HCT116 (cell line): ENCODE measurements around the gene KCMF1. TPM values are rescaled to one million over a fixed set of nuclear protein-coding genes. Genes with fewer than 3 reads are reported as not detected.

Experiments used
- ATAC-seq: fragments of 200-7000 bp; cut with Tn5 transposase; 2 replicates; pipeline ENCODE4 v1.9.1; 2020; ENCODE audit warnings: mild to moderate bottlenecking, moderate library complexity
- BruUV-seq: library from RNA; stranded (reverse); fragments of 400-500 nt; replicated peaks from 2 replicates; lab custom pipeline; 2021; lab: Mats Ljungman, UMichigan
- CTCF ChIA-PET: fragments of 300-600 bp; sonication (Branson Sonifier 250); formaldehyde crosslinking; loops from one replicate; lab custom pipeline; 2021; ENCODE audit warnings: antibody characterized with exemption; lab: Charles Lee
- POLR2A ChIA-PET: fragments of 300-600, 350-600 bp; sonication (Branson Sonifier 250); formaldehyde crosslinking; loops from one replicate; lab custom pipeline; 2021; ENCODE audit warnings: antibody characterized with exemption; lab: Charles Lee
- RAD21 ChIA-PET, 2 experiments: fragments of 300-600 bp; sonication (Branson Sonifier 250); formaldehyde crosslinking; loops; one replicate each; lab custom pipeline; 2023; ENCODE audit warnings: low total read pairs in 2 of 2; ENCODE audit not compliant: uncharacterized antibody in 2 of 2, unreplicated experiment in 2 of 2, low non-redundant PET in 1 of 2; lab: Charles Lee
- DNase-seq: peaks from one replicate; pipeline ENCODE4 v3.0.0-alpha.2; 2010; ENCODE audit warnings: low read depth, low spot score
- H2AFZ ChIP-seq: fragments of 200-600 bp; shearing (Covaris generic), sonication (generic); 2 replicates; pipeline ENCODE4 v1.6.1; 2017; ENCODE audit warnings: low read depth, mixed run types, mixed read lengths, antibody characterized with exemption, low read length; ENCODE audit not compliant: poor library complexity, severe bottlenecking
- H3K27ac ChIP-seq: 2 replicates; pipeline ENCODE4 v1.5.1; 2012; ENCODE audit warnings: low read depth, low read length
- H3K27me3 ChIP-seq: fragments of 200-600 bp; sonication (generic); 2 replicates; pipeline ENCODE4 v1.6.1; 2016; ENCODE audit warnings: mixed run types, low read length, mixed read lengths; ENCODE audit not compliant: insufficient read depth
- H3K36me3 ChIP-seq, 2 experiments: fragments of 200-500 bp in 1 of 2; fragments of 200-600 bp in 1 of 2; sonication (Bioruptor generic) in 1 of 2; sonication (generic) in 1 of 2; 2 replicates each; pipeline versions ENCODE4 v1.5.1 to v1.6.1; 2014 to 2016; ENCODE audit warnings: low read length in 2 of 2, inconsistent platforms in 1 of 2, mixed read lengths in 1 of 2, mixed run types in 1 of 2; ENCODE audit not compliant: insufficient read depth in 2 of 2, control insufficient read depth in 1 of 2
- H3K4me1 ChIP-seq, 2 experiments: fragments of 200-600 bp in 1 of 2; sonication (generic) in 1 of 2; 2 replicates each; pipeline versions ENCODE4 v1.5.1 to v1.6.1; 2012 to 2017; ENCODE audit warnings: low read length in 2 of 2, inconsistent platforms in 1 of 2, mild to moderate bottlenecking in 1 of 2, mixed read lengths in 1 of 2, mixed run types in 1 of 2, moderate library complexity in 1 of 2; ENCODE audit not compliant: insufficient read depth in 2 of 2, control insufficient read depth in 1 of 2
- H3K4me2 ChIP-seq: fragments of 200-600 bp; sonication (generic); 2 replicates; pipeline ENCODE4 v1.6.1; 2017; ENCODE audit warnings: mixed run types, low read length, mixed read lengths
- H3K4me3 ChIP-seq, 2 experiments: fragments of 200-600 bp in 1 of 2; sonication (generic) in 1 of 2; replicated peaks in 1 of 2; 2 replicates each; pipeline ENCODE4 v1.5.1; 2011 to 2016; ENCODE audit warnings: low read length in 2 of 2, control low read depth in 1 of 2, low read depth in 1 of 2, mild to moderate bottlenecking in 1 of 2, mixed read lengths in 1 of 2, mixed run types in 1 of 2
- H3K79me2 ChIP-seq: fragments of 200-600 bp; sonication (generic); 2 replicates; pipeline ENCODE4 v1.6.1; 2017; ENCODE audit warnings: mild to moderate bottlenecking, mixed run types, low read length, moderate library complexity, mixed read lengths; ENCODE audit not compliant: insufficient read depth
- H3K9ac ChIP-seq: fragments of 200-600 bp; sonication (generic); 2 replicates; pipeline ENCODE4 v1.6.1; 2016; ENCODE audit warnings: low read length, mixed read lengths
- H3K9me2 ChIP-seq: fragments of 200-600 bp; sonication (generic), shearing (Covaris generic); 2 replicates; pipeline ENCODE4 v1.6.1; 2017; ENCODE audit warnings: mixed run types, mild to moderate bottlenecking, moderate library complexity; ENCODE audit not compliant: insufficient read depth
- H3K9me3 ChIP-seq, 2 experiments: fragments of 200-500 bp in 1 of 2; fragments of 200-600 bp in 1 of 2; sonication (Bioruptor generic) in 1 of 2; sonication (generic) in 1 of 2; 2 replicates each; pipeline ENCODE4 v1.6.1; 2014 to 2017; ENCODE audit warnings: low read length in 2 of 2, mixed read lengths in 2 of 2, inconsistent platforms in 1 of 2, low read depth in 1 of 2, mild to moderate bottlenecking in 1 of 2, mixed run types in 1 of 2, moderate library complexity in 1 of 2; ENCODE audit not compliant: control insufficient read depth in 1 of 2, insufficient read depth in 1 of 2
- H4K20me1 ChIP-seq: fragments of 200-600 bp; sonication (generic), shearing (Covaris generic); 2 replicates; pipeline ENCODE4 v1.6.1; 2017; ENCODE audit warnings: mixed run types, mild to moderate bottlenecking, moderate library complexity; ENCODE audit not compliant: insufficient read depth
- CTCF ChIP-seq, 3 experiments: fragments of 200-600 bp in 1 of 3; sonication (generic) in 1 of 3; IDR thresholded peaks in 2 of 3; conservative IDR thresholded peaks in 1 of 3; 2 replicates each; pipeline ENCODE4 v1.5.1; 2012 to 2017; ENCODE audit warnings: low read depth in 2 of 3, low read length in 2 of 3, antibody characterized with exemption in 1 of 3, borderline replicate concordance in 1 of 3, control low read depth in 1 of 3, mild to moderate bottlenecking in 1 of 3, mixed read lengths in 1 of 3, mixed run types in 1 of 3, moderate library complexity in 1 of 3; ENCODE audit not compliant: insufficient read depth in 1 of 3
- EGR1 ChIP-seq: IDR thresholded peaks from 2 replicates; pipeline ENCODE4 v1.6.1; 2012; ENCODE audit warnings: low read depth
- EZH2phosphoT487 ChIP-seq: fragments of 200-600 bp; IDR thresholded peaks from 2 replicates; pipeline ENCODE4 v1.6.1; 2018; ENCODE audit warnings: antibody characterized with exemption, borderline replicate concordance
- POLR2A ChIP-seq: IDR thresholded peaks from 2 replicates; pipeline ENCODE4 v1.7.0; 2011; ENCODE audit warnings: borderline replicate concordance; ENCODE audit not compliant: insufficient read depth, insufficient read length; ENCODE audit errors: extremely low read depth
- RAD21 ChIP-seq: IDR thresholded peaks from 2 replicates; pipeline ENCODE4 v1.6.1; 2012; ENCODE audit warnings: low read depth, mild to moderate bottlenecking
- SIN3A ChIP-seq: IDR thresholded peaks from 2 replicates; pipeline ENCODE4 v1.6.1; 2012; ENCODE audit warnings: low read depth
- SP1 ChIP-seq: IDR thresholded peaks from 2 replicates; pipeline ENCODE4 v1.6.1; 2012; ENCODE audit warnings: low read depth
- TCF7L2 ChIP-seq: IDR thresholded peaks from 2 replicates; pipeline ENCODE4 v1.7.0; 2011; ENCODE audit warnings: borderline replicate concordance, inconsistent platforms; ENCODE audit not compliant: insufficient read depth, insufficient read length; ENCODE audit errors: extremely low read depth
- YY1 ChIP-seq: IDR thresholded peaks from 2 replicates; pipeline ENCODE4 v1.6.1; 2011; ENCODE audit warnings: low read length, low read depth, moderate library complexity, mild to moderate bottlenecking; ENCODE audit not compliant: insufficient replicate concordance; ENCODE audit errors: extremely low read depth
- ZNF274 ChIP-seq: fragments of 200-500 bp; sonication (Bioruptor generic); IDR thresholded peaks from 2 replicates; pipeline ENCODE4 v1.6.1; 2014; ENCODE audit warnings: mild to moderate bottlenecking, low read depth, low read length, inconsistent platforms
- intact Hi-C: fragments of 100-400 bp; cut with micrococcal nuclease; formaldehyde crosslinking; loops from 2 replicates; pipeline ENCODE4 v1.10.0; 2022
- total RNA-seq: library from RNA; stranded (reverse); gene quantifications from one replicate; pipeline ENCODE4 v1.2.1, GENCODE V29; 2021; ENCODE audit not compliant: unreplicated experiment

The KCMF1 gene
- total RNA-seq, 1 experiment from 2014 or later: 119 TPM

- RAD21 ChIA-PET: no interaction called here
- POLR2A ChIA-PET: interaction anchor here (0.7 to 4.8 kb wide), 3 partner anchors 8 to 164 kb away, joined by 3 to 25 read pairs (median 3); no protein-coding TSS in a partner anchor
- Histone ChIP-seq H3K27ac (peak overlapping the region; percentile 5; the same call in 1 of the 2 replicates), H3K79me2 (no peaks in the 10 kb centered on the region), H2AFZ (no peak overlapping the region), H3K4me2 (peak overlapping the region; percentile 55), H3K9me2 (no peaks in the 10 kb centered on the region), H3K4me1 (peaks cover 12 to 76% of the 10 kb centered on the region in 2 experiments), H4K20me1 (no peaks in the 10 kb centered on the region), H3K27me3 (no peaks in the 10 kb centered on the region), H3K4me3 (peak overlapping the region in 1 of 2 experiments; percentile 16; a peak in 1 of 4 replicates), H3K9me3 (no peaks in the 10 kb centered on the region), H3K36me3 (no peaks in the 10 kb centered on the region), H3K9ac (peak overlapping the region; percentile 18)
- intact Hi-C loops: no loop called here
- TF ChIP-seq RAD21 (no peak), TCF7L2 (no peak), EZH2phosphoT487 (no peak), CTCF (IDR thresholded peaks at IDR 0.05 in 2 of 3, conservative IDR thresholded peaks at IDR 0.05 in 1 of 3; ENCODE audit: borderline replicate concordance in 1 of 3, insufficient read depth in 1 of 3, low read depth in 2 of 3, low read length in 2 of 3) (no peak), ZNF274 (no peak), YY1 (no peak), SP1 (no peak), SIN3A (no peak), POLR2A (no peak), EGR1 (no peak)
- ATAC-seq (peak; percentile 69), DNase-seq (peak; percentile 45)
- CTCF ChIA-PET: interaction anchor here (5.0 kb wide), 1 partner anchor 12 kb away, joined by 39 read pairs; no protein-coding TSS in a partner anchor
- no TSS peak for BruUV-seq
Measured at GRCh38 chr2:84938194-84938879, 32.6 kb upstream of the KCMF1 start.
